H1 (cell line): ENCODE results near the gene RNF6. TPM values are rescaled to one million over a fixed set of nuclear protein-coding genes. Genes with fewer than 3 reads are reported as not detected.

Experiments
- CTCF ChIA-PET: fragments of 300-600 bp; sonication (Branson Sonifier 250); formaldehyde crosslinking; loops from one replicate; lab custom pipeline; 2021; ENCODE audit not compliant: partially characterized antibody; lab: Charles Lee
- POLR2A ChIA-PET: fragments of 300-600 bp; sonication (Branson Sonifier 250); formaldehyde crosslinking; loops from one replicate; lab custom pipeline; 2021; ENCODE audit warnings: inconsistent platforms; ENCODE audit not compliant: partially characterized antibody; lab: Charles Lee
- DNase-seq, 2 experiments: peaks; one replicate each; pipeline versions ENCODE4 v3.0.0 to v3.0.0-alpha.2; 2010 to 2022; ENCODE audit warnings: low spot score in 2 of 2, low read depth in 1 of 2, mixed read lengths in 1 of 2
- FAIRE-seq: peaks from 2 replicates; lab custom pipeline; 2011; peaks lifted over from hg19 to GRCh38; lab: Jason Lieb, UNC
- H2AFZ ChIP-seq: 2 replicates; pipeline ENCODE4 v1.8.1; 2012; ENCODE audit warnings: low read length, inconsistent platforms
- H2AK5ac ChIP-seq: 2 replicates; pipeline ENCODE4 v1.6.1; 2013; ENCODE audit warnings: low read depth, low read length
- H2BK120ac ChIP-seq: replicated peaks from 2 replicates; pipeline ENCODE3; 2013; ENCODE audit warnings: low read depth, low read length, inconsistent platforms
- H2BK12ac ChIP-seq: 2 replicates; pipeline ENCODE4 v1.6.1; 2013; ENCODE audit warnings: low read depth, low read length
- H2BK15ac ChIP-seq: 2 replicates; pipeline ENCODE4 v1.6.1; 2013; ENCODE audit warnings: low read length
- H2BK20ac ChIP-seq: 2 replicates; pipeline ENCODE4 v1.6.1; 2013; ENCODE audit warnings: low read length
- H2BK5ac ChIP-seq: 2 replicates; pipeline ENCODE4 v1.6.1; 2013; ENCODE audit warnings: low read depth, low read length
- H3K14ac ChIP-seq: 2 replicates; pipeline ENCODE4 v1.6.1; 2013; ENCODE audit warnings: inconsistent platforms; ENCODE audit not compliant: insufficient read length
- H3K18ac ChIP-seq: 2 replicates; pipeline ENCODE4 v1.6.1; 2013; ENCODE audit warnings: low read length; ENCODE audit errors: extremely low read depth
- H3K23ac ChIP-seq: 2 replicates; pipeline ENCODE4 v1.6.1; 2013; ENCODE audit warnings: inconsistent platforms; ENCODE audit not compliant: insufficient read length
- H3K23me2 ChIP-seq: 2 replicates; pipeline ENCODE4 v1.6.1; 2013; ENCODE audit warnings: low read depth, low read length
- H3K27ac ChIP-seq: 2 replicates; pipeline ENCODE4 v1.6.1; 2011; ENCODE audit warnings: low read depth, low read length, inconsistent platforms
- H3K27me3 ChIP-seq, 4 experiments: replicated peaks in 1 of 4; 1 replicate in 1 of 4; 2 replicates in 3 of 4; pipeline versions ENCODE4 v1.6.1 to v1.8.1; 2011 to 2013; ENCODE audit warnings: low read length in 3 of 4, mild to moderate bottlenecking in 3 of 4, inconsistent platforms in 2 of 4, mixed read lengths in 2 of 4, moderate library complexity in 1 of 4; ENCODE audit not compliant: control insufficient read depth in 3 of 4, insufficient read depth in 3 of 4; ENCODE audit errors: extremely low read depth in 1 of 4
- H3K36me3 ChIP-seq, 4 experiments: 2 replicates each; pipeline versions ENCODE4 v1.6.1 to v1.8.1; 2011 to 2013; ENCODE audit warnings: mild to moderate bottlenecking in 4 of 4, low read length in 3 of 4, moderate library complexity in 2 of 4, control low read depth in 1 of 4, inconsistent platforms in 1 of 4; ENCODE audit not compliant: insufficient read depth in 4 of 4, control insufficient read depth in 2 of 4
- H3K4ac ChIP-seq: replicated peaks from 2 replicates; pipeline ENCODE3; 2013; ENCODE audit warnings: low read length, low read depth, mixed read lengths, inconsistent platforms; ENCODE audit not compliant: insufficient read length
- H3K4me1 ChIP-seq, 4 experiments: replicated peaks in 1 of 4; 1 replicate in 1 of 4; 2 replicates in 3 of 4; pipeline versions ENCODE4 v1.6.1 to v1.8.1; 2011 to 2013; ENCODE audit warnings: low read length in 3 of 4, inconsistent platforms in 2 of 4, mixed read lengths in 1 of 4; ENCODE audit not compliant: insufficient read depth in 4 of 4, control insufficient read depth in 3 of 4
- H3K4me2 ChIP-seq, 2 experiments: 2 replicates each; pipeline versions ENCODE4 v1.6.1 to v1.8.1; 2011 to 2013; ENCODE audit warnings: low read depth in 2 of 2, low read length in 2 of 2, control low read depth in 1 of 2, inconsistent platforms in 1 of 2, mild to moderate bottlenecking in 1 of 2; ENCODE audit not compliant: insufficient read depth in 1 of 2
- H3K4me3 ChIP-seq, 4 experiments: fragments of 200-600, 300-600 bp in 1 of 4; sonication (generic), shearing (Covaris generic), sonication (Bioruptor Twin) in 1 of 4; 2 replicates each; pipeline versions ENCODE4 v1.5.1 to v1.8.1; 2011 to 2016; ENCODE audit warnings: low read length in 4 of 4, low read depth in 3 of 4, control low read depth in 2 of 4, inconsistent platforms in 2 of 4, mild to moderate bottlenecking in 2 of 4, mixed read lengths in 1 of 4, moderate library complexity in 1 of 4; ENCODE audit not compliant: insufficient read depth in 2 of 4; ENCODE audit errors: extremely low read depth in 1 of 4
- H3K56ac ChIP-seq: replicated peaks from 2 replicates; pipeline ENCODE3; 2013; ENCODE audit warnings: low read depth, mild to moderate bottlenecking, mixed read lengths, low read length, inconsistent platforms; ENCODE audit not compliant: insufficient read length
- H3K79me1 ChIP-seq: 2 replicates; pipeline ENCODE4 v1.6.1; 2013; ENCODE audit warnings: low read depth, low read length, control low read depth
- H3K79me2 ChIP-seq, 2 experiments: 2 replicates each; pipeline versions ENCODE4 v1.6.1 to v1.8.1; 2012 to 2013; ENCODE audit warnings: low read length in 2 of 2, mild to moderate bottlenecking in 2 of 2, inconsistent platforms in 1 of 2; ENCODE audit not compliant: insufficient read depth in 2 of 2, control insufficient read depth in 1 of 2
- H3K9ac ChIP-seq, 4 experiments: replicated peaks in 1 of 4; 1 replicate in 1 of 4; 2 replicates in 3 of 4; pipeline versions ENCODE4 v1.6.1 to v1.8.1; 2011 to 2013; ENCODE audit warnings: low read depth in 3 of 4, low read length in 3 of 4, control low read depth in 2 of 4, mild to moderate bottlenecking in 2 of 4, moderate library complexity in 2 of 4, inconsistent platforms in 1 of 4; ENCODE audit errors: extremely low read depth in 1 of 4
- H3K9me3 ChIP-seq, 2 experiments: 2 replicates each; pipeline versions ENCODE4 v1.6.1 to v1.8.1; 2012 to 2013; ENCODE audit warnings: mild to moderate bottlenecking in 2 of 2, moderate library complexity in 2 of 2, control low read depth in 1 of 2, inconsistent platforms in 1 of 2, low read depth in 1 of 2, low read length in 1 of 2, mixed read lengths in 1 of 2; ENCODE audit not compliant: insufficient read depth in 2 of 2
- H4K20me1 ChIP-seq, 2 experiments: replicated peaks in 1 of 2; 2 replicates each; pipeline versions ENCODE3 to v1.8.1; 2011 to 2013; ENCODE audit warnings: inconsistent platforms in 2 of 2, low read length in 2 of 2, mild to moderate bottlenecking in 1 of 2; ENCODE audit not compliant: insufficient read depth in 2 of 2, control insufficient read depth in 1 of 2
- H4K5ac ChIP-seq: 2 replicates; pipeline ENCODE4 v1.6.1; 2013; ENCODE audit warnings: low read length, low read depth, mixed read lengths, inconsistent platforms; ENCODE audit not compliant: insufficient read length
- H4K8ac ChIP-seq: 2 replicates; pipeline ENCODE4 v1.8.0; 2013; ENCODE audit warnings: mild to moderate bottlenecking, moderate library complexity, low read length, inconsistent platforms; ENCODE audit not compliant: insufficient read depth; ENCODE audit errors: extremely low read depth
- H4K91ac ChIP-seq: replicated peaks from 2 replicates; pipeline ENCODE3; 2013; ENCODE audit warnings: low read length, mixed read lengths, inconsistent platforms; ENCODE audit not compliant: insufficient read length
- BACH1 ChIP-seq: IDR thresholded peaks from 2 replicates; pipeline ENCODE4 v1.6.1; 2012; ENCODE audit warnings: low read length, improper control_type of control experiment
- CBX5 ChIP-seq: fragments of 300-800, 300-1000 bp; sonication (generic); IDR thresholded peaks from 2 replicates; pipeline ENCODE4 v1.7.1; 2016; ENCODE audit warnings: antibody characterized with exemption, low read length, low read depth
- CBX8 ChIP-seq: fragments of 300-800, 300-1000 bp; sonication (generic); IDR thresholded peaks from 2 replicates; pipeline ENCODE4 v1.7.1; 2016; ENCODE audit warnings: low read depth, low read length, borderline replicate concordance
- CREB1 ChIP-seq: IDR thresholded peaks from 2 replicates; pipeline ENCODE4 v1.6.1; 2012; ENCODE audit warnings: inconsistent platforms
- E2F6 ChIP-seq: IDR thresholded peaks from 2 replicates; pipeline ENCODE4 v1.6.1; 2012; ENCODE audit warnings: inconsistent platforms
- GABPA ChIP-seq: IDR thresholded peaks from 2 replicates; pipeline ENCODE4 v1.6.1; 2011; ENCODE audit warnings: mild to moderate bottlenecking, low read length, moderate library complexity, borderline replicate concordance; ENCODE audit not compliant: insufficient read depth
- GTF2F1 ChIP-seq: IDR thresholded peaks from 2 replicates; pipeline ENCODE4 v1.6.1; 2012; ENCODE audit warnings: low read depth, low read length, improper control_type of control experiment, borderline replicate concordance
- HDAC6 ChIP-seq: IDR thresholded peaks from one replicate; pipeline ENCODE4 v1.7.1; 2012; ENCODE audit warnings: low read depth, mild to moderate bottlenecking, inconsistent platforms, low read length, moderate library complexity
- KDM1A ChIP-seq: fragments of 200-600, 300-600 bp; sonication (generic); IDR thresholded peaks from 2 replicates; pipeline ENCODE4 v1.7.1; 2016; ENCODE audit warnings: mild to moderate bottlenecking, low read length, borderline replicate concordance
- RBBP5 ChIP-seq: IDR thresholded peaks from 2 replicates; pipeline ENCODE4 v1.7.1; 2012; ENCODE audit warnings: low read depth, mild to moderate bottlenecking, inconsistent platforms, low read length, moderate library complexity, borderline replicate concordance
- TCF12 ChIP-seq: IDR thresholded peaks from 2 replicates; pipeline ENCODE4 v1.6.1; 2011; ENCODE audit warnings: low read depth, mild to moderate bottlenecking, low read length
- WGBS, 2 experiments: shearing (Covaris generic) in 1 of 2; methylation state at CpG; one replicate each; pipeline versions ENCODE4 v1.1.6 to v1.1.7; 2013 to 2015; ENCODE audit warnings: low lambda C conversion rate in 2 of 2, mixed read lengths in 2 of 2, inconsistent platforms in 1 of 2, low coverage in 1 of 2, missing lambda C conversion rate in 1 of 2; ENCODE audit not compliant: insufficient replicate concordance in 2 of 2, insufficient coverage in 1 of 2, insufficient read length in 1 of 2; ENCODE audit errors: extremely low coverage in 1 of 2, missing lambda C conversion rate in 1 of 2; 5-methylcytosine and 5-hydroxymethylcytosine counted together
- polyA plus RNA-seq, 7 experiments: library from polyadenylated mRNA; depleted of rRNA in 3 of 7; stranded (reverse) in 5 of 7; unstranded in 2 of 7; fragments of >200 nt in 5 of 7; fragments of 200-250 nt in 2 of 7; gene quantifications; 1 replicate in 5 of 7; 2 replicates in 1 of 7; 4 replicates in 1 of 7; pipeline versions ENCODE4 v1.2.1 to v1.2.3, GENCODE V29; 2011 to 2013; ENCODE audit warnings: missing spikeins in 2 of 7, mixed read lengths in 2 of 7
- total RNA-seq: library from RNA; stranded (reverse); fragmentation: NEBNext Ultra II Directional; extraction: Animal tissue kit (Norgen Biotek cat#: 25700); gene quantifications from 2 replicates; pipeline ENCODE4 v1.2.1, GENCODE V29; 2021

RNF6 gene
- total and polyA plus RNA-seq, 2 of the 8 experiments (the other 6 are each of a cell fraction or from before 2014, with no cell fraction given) = 4.0 to 13.8 TPM

GRCh38 chr13:26163812-26164211 is 58.3 kb downstream of the RNF6 start:
- Histone ChIP-seq H4K8ac (no peak overlapping the region), H3K36me3 (no peaks in the 10 kb centered on the region), H2BK12ac (no peak overlapping the region), H3K4me1 (no peaks in the 10 kb centered on the region), H3K9ac (no peak overlapping the region), H3K9me3 (peaks cover 0 to 3% of the 10 kb centered on the region in 2 experiments; a peak in 1 of 4 replicates), H3K14ac (no peak overlapping the region), H3K18ac (no peak overlapping the region), H3K4me3 (no peak overlapping the region), H4K91ac (no peak overlapping the region), H2BK20ac (no peak overlapping the region), H2AK5ac (no peak overlapping the region), H2AFZ (no peak overlapping the region), H4K5ac (no peak overlapping the region), H3K23ac (no peak overlapping the region), H3K56ac (no peak overlapping the region), H2BK5ac (no peak overlapping the region), H2BK15ac (no peak overlapping the region), H3K79me2 (no peaks in the 10 kb centered on the region), H3K4ac (no peak overlapping the region), H3K27ac (no peak overlapping the region), H2BK120ac (no peak overlapping the region), H4K20me1 (no peaks in the 10 kb centered on the region), H3K23me2 (no peaks in the 10 kb centered on the region), H3K79me1 (no peaks in the 10 kb centered on the region), H3K4me2 (no peak overlapping the region), H3K27me3 (no peaks in the 10 kb centered on the region)
- POLR2A ChIA-PET = no interaction called here
- DNase-seq = no peak
- TF ChIP-seq CREB1 = no peak
- no peak for TF ChIP-seq RBBP5
- no peak for TF ChIP-seq GTF2F1
- TF ChIP-seq GABPA = no peak
- no peak for TF ChIP-seq KDM1A
- TF ChIP-seq E2F6 = no peak
- no peak for TF ChIP-seq TCF12
- no peak for TF ChIP-seq CBX8
- TF ChIP-seq CBX5 = no peak
- no peak for TF ChIP-seq HDAC6
- TF ChIP-seq BACH1 = no peak
- CTCF ChIA-PET = no interaction called here
- no peak for FAIRE-seq
- 98% methylated on average over 3 of the region's 3 CpGs; no CpG with 5 or more reads in 1 of the 2 experiments for WGBS, 2 experiments
